ENCODE measurements around the gene PLIN4.
"Not testable (repeated sequence)": the region's sequence is repeated elsewhere in the genome, so short reads cannot be mapped to it uniquely, and the experiment has no call there.

Gene PLIN4

GRCh38 chr19:4550018-4550417, 31.7 kb upstream of the PLIN4 start:
- DNase-seq = no peak

GRCh38 chr19:4548238-4548584, 29.9 kb upstream of the PLIN4 start:
- no peak for DNase-seq

GRCh38 chr19:4547303-4548237, 29.3 kb upstream of the PLIN4 start:
- peak in 1 of 58 donors; percentile 12 for DNase-seq

- DNase-seq = no peak
These were observed 25.8 kb upstream of the PLIN4 start for GRCh38 chr19:4543842-4544647.

GRCh38 chr19:4542896-4543841, 24.9 kb upstream of the PLIN4 start:
- no peak for DNase-seq

DNA sequence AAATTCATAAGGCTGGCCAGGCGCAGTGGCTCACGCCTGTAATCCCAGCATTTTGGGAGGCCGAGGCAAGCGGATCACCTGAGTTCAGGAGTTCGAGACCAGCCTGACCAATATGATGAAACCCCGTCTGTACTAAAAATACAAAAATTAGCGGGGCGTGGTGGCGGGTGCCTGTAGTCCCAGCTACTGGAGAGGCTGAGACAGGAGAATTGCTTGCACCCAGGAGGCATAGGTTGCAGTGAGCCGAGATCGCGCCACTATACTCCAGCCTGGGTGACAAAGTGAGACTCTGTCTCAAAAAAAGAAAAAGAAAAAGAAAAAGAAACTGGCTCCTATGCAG, 23.5 kb upstream of the PLIN4 start:
- not testable (repeated sequence) for DNase-seq

DNA sequence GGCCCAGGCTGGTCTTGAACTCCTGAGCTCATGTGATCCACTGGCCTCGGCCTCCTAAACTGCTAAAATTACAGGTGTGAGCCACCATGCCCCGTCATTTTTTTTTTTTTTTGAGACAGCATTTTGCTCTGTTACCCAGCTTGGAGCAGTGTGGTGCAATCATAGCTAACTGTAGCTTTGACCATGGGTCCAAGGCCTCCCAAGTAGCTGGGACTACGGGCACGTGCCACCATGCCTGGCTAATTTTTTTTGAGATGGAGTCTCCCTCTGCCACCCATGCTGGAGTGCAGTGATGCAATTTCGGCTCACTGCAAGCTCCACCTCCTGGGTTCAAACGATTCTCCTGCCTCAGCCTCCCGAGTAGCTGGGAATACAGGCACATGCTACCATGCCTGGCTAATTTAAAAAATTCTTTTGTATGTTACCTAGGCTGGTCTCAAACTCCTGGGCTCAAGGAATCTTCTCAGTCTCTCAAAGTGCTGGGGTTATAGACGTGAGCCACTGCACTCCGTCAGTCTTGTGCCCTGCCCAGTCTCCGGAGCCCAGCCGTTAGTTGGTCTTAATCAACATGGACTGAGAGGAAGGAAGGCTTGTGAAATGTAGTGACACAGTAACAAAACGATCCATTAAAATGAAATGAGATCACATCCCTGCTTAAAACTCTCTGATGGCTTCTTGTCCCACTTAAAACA, 23.0 kb upstream of the PLIN4 start:
- no peak for DNase-seq

DNA sequence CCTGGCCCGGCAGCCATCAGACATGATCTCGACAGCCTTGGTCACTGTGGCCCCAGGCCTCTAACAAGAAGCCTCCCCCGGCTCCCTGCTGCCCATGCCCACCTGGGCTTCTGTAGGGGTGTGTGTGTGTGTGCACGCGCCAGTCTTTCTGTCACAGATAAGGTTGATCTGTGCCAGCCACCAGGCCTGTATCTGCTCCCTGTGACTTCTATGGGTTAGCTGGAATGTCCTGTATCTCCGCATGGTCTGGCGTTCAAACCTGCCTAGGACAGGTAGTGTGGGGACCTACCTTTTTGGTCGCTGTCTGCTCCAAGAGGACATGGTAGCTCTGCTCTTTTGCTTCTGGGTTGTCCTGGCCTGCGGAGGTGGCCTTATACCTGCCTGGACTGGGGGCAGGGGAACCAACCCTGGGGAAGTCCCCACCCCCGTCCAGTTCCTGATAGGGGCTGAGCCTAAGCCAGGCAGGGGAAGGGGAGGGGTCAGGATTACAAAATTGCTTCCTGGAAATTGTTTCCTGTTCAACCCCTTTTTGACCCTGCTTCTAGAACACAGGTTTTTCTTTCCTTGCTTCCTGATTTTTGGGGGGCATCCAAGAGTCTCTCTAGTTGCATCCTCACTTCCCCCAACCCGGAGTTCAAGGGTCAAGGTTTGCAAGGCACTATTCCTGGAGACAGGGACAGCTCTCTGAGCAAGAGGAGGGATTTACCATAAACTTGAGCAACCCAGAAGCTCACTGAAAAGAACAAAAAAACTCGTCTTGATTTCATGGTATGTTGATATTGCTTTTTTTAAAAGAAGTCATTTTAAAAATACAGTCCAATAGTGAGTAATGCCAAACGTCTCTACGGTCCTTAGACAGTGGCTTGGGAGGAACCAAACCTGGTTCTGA, 21.7 kb upstream of the PLIN4 start, which contains the start of gene LRG1:
Gene LRG1, minus strand, starts transcription at position 344 of the 889 bp plus-strand sequence. Its CDS starts 23 bp downstream, at position 321.
- DNase-seq = peak in 2 of 58 donors; percentile 4 to 15

DNA sequence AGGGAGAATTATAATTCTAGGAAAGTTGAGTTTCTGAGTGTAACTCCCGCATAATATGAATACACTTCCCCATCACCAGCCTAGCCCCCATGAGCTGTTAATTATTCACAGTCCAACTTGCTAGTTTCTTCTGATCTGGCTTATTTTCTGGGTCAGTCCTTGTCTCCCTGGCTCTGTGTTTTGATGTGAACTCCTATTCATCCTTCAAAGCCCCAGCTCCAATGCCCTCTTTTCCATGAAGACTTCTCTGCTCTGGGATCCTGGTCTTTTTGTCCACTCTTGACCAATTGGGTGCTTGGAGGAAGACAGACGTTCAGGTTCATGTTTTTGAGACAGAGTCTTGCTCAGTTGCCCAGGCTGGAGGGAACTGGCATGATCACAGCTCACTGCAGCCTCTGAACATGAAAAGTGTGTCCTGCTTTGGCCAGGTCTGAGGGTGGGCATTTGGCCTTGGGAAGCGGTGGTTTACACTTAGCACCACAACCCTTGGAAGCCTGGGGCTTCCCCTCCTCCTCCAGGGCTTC, 20.9 kb upstream of the PLIN4 start:
- no peak for DNase-seq

DNA sequence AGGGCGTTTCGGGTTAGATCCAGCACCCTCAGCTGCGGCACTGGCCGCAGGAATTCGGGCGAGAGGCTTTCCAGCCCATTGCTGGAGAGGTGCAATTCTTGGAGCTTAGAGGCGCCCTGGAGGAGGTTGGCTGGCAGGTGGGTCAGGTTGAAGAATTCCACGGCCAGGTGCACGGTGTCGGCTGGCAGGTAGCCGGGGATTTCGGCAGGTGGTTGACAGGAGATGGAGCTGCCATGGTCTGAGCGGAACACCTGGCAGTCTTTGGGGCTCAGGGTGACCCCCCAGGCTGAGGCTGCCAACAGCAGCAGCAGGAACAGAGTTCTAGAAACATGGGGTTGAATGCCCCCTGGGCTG, 20.3 kb upstream of the PLIN4 start:
- DNase-seq = no peak

GRCh38 chr19:4537953-4538600, 19.8 kb upstream of the PLIN4 start:
- no peak for DNase-seq

GRCh38 chr19:4536798-4537197, 18.5 kb upstream of the PLIN4 start:
- DNase-seq = no peak

- DNase-seq = peak in 56 of 58 donors; percentile 10 to 88 (median 56)
These were observed 16.8 kb upstream of the PLIN4 start, which contains the start of gene PLIN5 for GRCh38 chr19:4534836-4535658. PLIN5 (minus strand) TSS chr19:4535224; CDS start chr19:4534074, 1,150 bp downstream.

- DNase-seq = no peak
These were observed 15.6 kb upstream of the PLIN4 start for GRCh38 chr19:4533835-4534424.

DNA sequence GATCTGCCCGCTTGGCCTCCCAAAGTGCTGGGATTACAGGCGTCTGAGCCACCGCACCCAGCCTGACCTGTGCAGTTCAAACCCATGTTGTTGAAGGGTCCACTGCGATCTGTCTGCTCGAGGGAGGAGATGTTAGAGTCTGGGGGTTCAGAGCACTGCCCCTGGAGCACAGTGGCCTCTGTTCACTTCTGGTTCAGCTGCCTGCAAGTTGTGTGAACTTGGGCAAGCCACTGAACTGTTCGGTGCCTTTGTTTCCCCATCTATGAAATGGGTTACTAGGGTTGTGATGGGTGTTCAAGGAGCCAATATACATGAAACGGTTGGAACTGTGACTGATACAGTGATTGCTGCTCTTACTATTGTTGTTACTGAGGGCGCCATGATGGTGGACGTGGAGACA, 15.0 kb upstream of the PLIN4 start:
- no peak for DNase-seq

GRCh38 chr19:4531562-4532165, 13.4 kb upstream of the PLIN4 start:
- no peak for DNase-seq
